KOPT-K1 (cell line): Measurements from ENCODE around the gene PTCH2.
A peak's percentile ranks its signal among the peaks of the same experiment; 100 is the strongest.
"Not testable (repeated sequence)": the region's sequence is repeated elsewhere in the genome, so short reads cannot be mapped to it uniquely, and the experiment has no call there.

Experiments used
- H3K27ac ChIP-seq: fragments of 200-600 bp; sonication (generic); 2 replicates; pipeline ENCODE4 v1.5.1; 2016; ENCODE audit warnings: antibody characterized with exemption, mild to moderate bottlenecking, low read depth, low read length; ENCODE audit not compliant: poor library complexity, severe bottlenecking
- H3K36me3 ChIP-seq: fragments of 200-600 bp; sonication (generic); 2 replicates; pipeline ENCODE4 v1.5.1; 2017; ENCODE audit warnings: antibody characterized with exemption, mild to moderate bottlenecking, low read length, moderate library complexity; ENCODE audit not compliant: insufficient read depth
- H3K9me3 ChIP-seq: fragments of 200-600 bp; sonication (generic); 2 replicates; pipeline ENCODE4 v1.5.1; 2017; ENCODE audit warnings: antibody characterized with exemption, low read length, mild to moderate bottlenecking; ENCODE audit not compliant: insufficient read depth, poor library complexity, severe bottlenecking

Gene PTCH2

DNA sequence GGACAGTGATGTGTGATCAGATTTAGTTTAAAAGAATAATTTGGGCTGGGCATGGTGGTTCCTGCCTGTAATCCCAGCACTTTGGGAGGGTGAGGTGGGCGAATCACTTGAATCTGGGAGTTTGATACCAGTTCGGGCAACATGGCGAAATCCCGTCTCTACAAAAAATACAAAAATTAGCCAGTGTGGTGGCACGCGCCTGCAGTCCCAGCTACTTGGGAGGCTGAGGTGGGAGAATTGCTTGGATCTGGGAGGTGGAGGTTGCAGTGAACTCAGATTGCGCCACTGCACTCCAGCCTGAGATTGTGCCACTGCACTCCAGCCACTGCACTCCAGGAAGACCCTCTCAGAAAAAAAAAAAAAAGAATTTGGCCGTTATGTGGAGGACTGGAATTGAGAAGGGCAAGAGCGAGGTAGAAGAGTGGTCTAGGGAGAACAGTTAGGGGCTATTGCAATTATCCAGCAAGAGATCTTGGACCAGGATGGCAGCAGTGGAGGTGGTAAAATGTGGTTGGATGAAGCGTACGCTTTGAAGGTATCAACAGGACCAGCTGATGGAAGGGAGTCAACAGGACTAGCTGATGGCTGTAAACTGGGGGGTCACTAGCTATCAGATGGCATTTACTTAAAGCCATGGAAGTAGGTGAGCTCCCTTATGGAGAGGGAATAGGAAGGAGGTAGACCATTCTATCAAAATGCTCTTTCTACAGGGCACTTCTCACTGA is 25.1 kb downstream of the PTCH2 start:
- Histone ChIP-seq H3K27ac (no peak overlapping the region), H3K36me3 (no peaks in the 10 kb centered on the region), H3K9me3 (no peaks in the 10 kb centered on the region)

DNA sequence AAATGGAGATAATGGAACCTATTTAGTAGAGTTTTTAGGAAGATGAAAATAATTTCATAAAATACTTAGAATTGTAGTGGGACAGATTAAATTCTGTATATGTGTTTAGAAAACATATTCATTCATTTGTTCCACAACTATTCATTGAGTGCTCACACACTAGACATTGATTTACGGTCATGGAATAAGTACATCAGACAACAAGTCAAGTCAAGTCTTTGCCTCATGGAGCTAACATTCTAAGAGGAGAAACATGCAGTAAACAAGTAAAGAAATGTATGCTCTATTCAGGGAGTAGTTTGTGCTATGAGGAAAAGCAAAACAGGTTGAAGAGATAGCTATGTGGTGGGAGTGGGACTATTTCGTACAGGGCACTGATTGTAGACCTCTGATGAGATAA is 25.7 kb downstream of the PTCH2 start:
- H3K9me3 ChIP-seq, result no peaks in the 10 kb centered on the region
- no peak overlapping the region for H3K27ac ChIP-seq
- no peaks in the 10 kb centered on the region for H3K36me3 ChIP-seq

- H3K36me3 ChIP-seq, H3K27ac ChIP-seq, H3K9me3 ChIP-seq: not testable (repeated sequence)
Observed at GRCh38 chr1:44815926-44816325, 27.1 kb downstream of the PTCH2 start.

GRCh38 chr1:44812822-44813543 is 30.1 kb downstream of the PTCH2 start:
- Histone ChIP-seq H3K36me3 (no peaks in the 10 kb centered on the region), H3K9me3 (no peaks in the 10 kb centered on the region), H3K27ac (peak overlapping the region; percentile 77)

DNA sequence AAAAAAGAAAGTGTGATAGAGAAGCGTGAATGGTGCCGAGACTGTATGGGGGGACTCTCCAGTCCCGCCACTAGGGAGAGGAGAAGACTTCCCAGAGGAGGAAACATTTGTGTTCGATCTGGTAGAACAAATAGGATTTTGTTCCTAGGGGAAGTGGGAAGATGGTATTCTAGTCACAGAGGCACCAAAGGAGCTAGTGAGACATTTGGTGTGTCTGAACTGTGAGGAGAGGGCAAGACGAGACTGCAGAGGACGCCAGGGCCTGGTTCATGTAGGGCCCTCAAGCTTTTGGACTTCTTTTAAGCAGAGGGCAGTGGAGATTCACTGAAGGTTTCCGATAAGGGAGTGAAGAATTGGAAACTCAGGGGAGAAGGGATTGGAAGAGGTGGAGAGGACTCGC is 31.8 kb downstream of the PTCH2 start:
- Histone ChIP-seq H3K27ac (peak overlapping the region; percentile 99), H3K9me3 (no peaks in the 10 kb centered on the region), H3K36me3 (0 out of 2 replicates have a peak, but pooled peaks cover 1% of the 10 kb centered on the region)

GRCh38 chr1:44810762-44811105 is 32.3 kb downstream of the PTCH2 start:
- not testable (repeated sequence) for H3K36me3 ChIP-seq, H3K9me3 ChIP-seq
- H3K27ac ChIP-seq, result peak overlapping the region; percentile 99

- Histone ChIP-seq H3K36me3 (peaks cover 11% of the 10 kb centered on the region; the same call in 1 of the 2 replicates), H3K9me3 (no peaks in the 10 kb centered on the region), H3K27ac (peak overlapping the region; percentile 99)
Observed at GRCh38 chr1:44810101-44810761, 32.8 kb downstream of the PTCH2 start.

- H3K9me3 ChIP-seq, result no peaks in the 10 kb centered on the region
- peaks cover 19% of the 10 kb centered on the region for H3K36me3 ChIP-seq
- H3K27ac ChIP-seq, result peak overlapping the region; percentile 99
Observed at GRCh38 chr1:44808938-44809917, 33.8 kb downstream of the PTCH2 start.

GRCh38 chr1:44808063-44808937 is 34.8 kb downstream of the PTCH2 start, which contains the start of gene BTBD19:
Gene BTBD19 (plus strand): TSS chr1:44808523. CDS start chr1:44808821, 298 bp downstream.
- Histone ChIP-seq H3K27ac (peak within 1 kb of the TSS; percentile 99), H3K36me3 (peaks cover 28% of the 10 kb centered on the region), H3K9me3 (no peaks in the 10 kb centered on the region)

DNA sequence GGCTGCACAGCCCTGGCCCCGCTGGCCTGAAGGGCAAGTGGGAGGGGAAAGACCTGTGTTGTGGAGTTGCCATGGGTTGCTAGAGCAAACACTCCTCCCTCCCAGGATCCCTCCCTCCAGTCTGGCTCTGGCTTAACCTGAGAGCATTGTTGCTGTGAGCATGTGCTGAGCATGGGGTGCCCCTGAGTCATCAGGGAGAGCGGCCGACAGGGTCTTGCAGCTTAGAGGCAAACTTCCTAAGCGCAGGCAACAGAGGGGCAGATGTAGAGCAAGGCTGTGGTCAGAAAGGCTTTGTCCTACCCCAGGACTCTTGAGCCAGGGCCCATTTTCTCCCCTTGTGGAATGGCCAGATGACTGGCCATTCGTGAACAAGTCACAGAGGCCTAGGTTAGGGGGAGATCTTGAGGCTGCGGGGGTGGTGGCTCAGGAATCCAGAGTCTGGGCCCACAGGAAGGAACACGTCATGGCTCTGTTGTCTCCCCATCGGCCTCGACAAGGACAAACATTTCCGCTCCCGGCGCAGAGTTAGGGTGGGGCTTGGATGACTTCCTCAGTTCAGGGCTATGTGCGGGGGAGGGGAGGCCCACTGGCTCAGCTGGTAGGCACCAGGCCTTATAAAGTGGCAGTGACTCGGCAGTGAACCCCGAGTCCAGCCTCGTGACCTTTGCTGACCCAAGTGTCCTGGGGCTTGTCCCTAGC is 35.5 kb downstream of the PTCH2 start:
- H3K36me3 ChIP-seq, result peaks cover 36% of the 10 kb centered on the region
- H3K9me3 ChIP-seq, result no peaks in the 10 kb centered on the region
- H3K27ac ChIP-seq, result peak overlapping the region; percentile 99

DNA sequence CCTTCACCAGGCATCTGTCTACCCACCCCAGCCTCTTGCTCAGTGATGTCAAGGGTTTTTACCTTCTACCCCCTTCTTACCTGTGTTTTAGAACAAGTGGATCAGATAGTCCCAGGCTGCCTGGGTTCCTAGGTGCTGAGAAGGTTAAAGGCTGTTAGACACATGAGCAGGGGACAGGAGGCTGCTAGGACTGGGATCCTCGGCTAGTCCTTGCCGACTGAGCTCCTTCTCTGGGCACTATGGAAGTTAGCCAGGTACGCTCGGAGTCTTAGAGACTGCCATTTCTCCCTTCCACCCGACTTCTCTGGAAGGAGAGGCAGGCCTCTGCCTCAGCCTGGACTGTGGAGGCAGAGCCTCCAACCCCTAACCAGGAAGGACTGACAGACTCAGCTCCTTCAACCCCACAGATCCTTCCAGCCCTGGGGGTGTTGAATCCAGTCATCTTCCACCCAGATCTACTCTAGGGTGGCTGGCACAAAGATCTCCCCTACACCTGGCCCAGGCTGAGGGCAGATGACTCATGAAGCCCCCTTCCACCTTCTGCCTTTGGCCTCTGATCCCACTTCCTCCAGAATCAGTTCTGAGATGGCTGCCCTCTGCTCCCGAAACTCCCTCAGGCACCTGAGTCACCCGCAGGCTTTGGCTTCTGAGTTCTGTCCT is 36.2 kb downstream of the PTCH2 start, which contains the start of gene DYNLT4:
Gene DYNLT4 (minus strand): TSS at position 648 of the 660 bp plus-strand sequence. CDS start 683 bp downstream, outside the sequence.
- H3K27ac ChIP-seq, result peak within 1 kb of the TSS; percentile 99
- no peaks in the 10 kb centered on the region for H3K9me3 ChIP-seq
- H3K36me3 ChIP-seq, result peaks cover 43% of the 10 kb centered on the region

DNA sequence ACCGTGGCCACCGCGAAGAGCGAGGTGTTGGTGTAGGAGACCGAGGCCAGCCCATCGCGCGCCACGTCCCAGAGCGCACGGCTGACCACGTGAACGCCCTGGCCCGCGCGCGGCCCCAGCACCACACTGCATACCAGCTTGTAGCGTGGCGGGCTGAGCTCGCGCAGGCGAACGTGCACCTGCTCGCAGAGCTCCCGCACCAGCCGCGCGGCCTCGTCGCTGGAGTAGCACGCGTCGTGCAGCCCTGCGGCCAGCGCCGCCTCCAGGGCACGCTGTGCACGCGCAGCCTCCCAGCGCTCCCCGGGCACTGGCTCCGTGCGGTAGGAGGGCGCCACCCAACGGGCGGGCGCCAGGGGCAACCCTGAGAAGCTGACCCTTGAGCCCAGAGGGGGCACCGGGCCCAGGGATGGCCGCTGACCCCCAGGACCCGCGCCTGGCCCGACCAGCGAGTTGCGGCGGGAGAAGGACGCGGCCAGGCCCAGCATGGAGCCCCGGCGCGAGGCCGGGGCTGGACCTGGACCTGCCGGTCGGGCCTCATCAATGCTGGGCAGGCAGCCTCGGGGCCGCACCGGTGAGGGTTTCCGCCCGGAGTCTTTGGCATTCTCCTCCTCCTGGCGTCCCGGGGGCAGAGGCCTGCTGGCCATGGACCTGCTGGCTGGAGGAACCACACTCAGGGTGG is 36.9 kb downstream of the PTCH2 start:
- H3K27ac ChIP-seq, result peak overlapping the region; percentile 99
- H3K9me3 ChIP-seq, result no peaks in the 10 kb centered on the region
- H3K36me3 ChIP-seq, result peaks cover 43% of the 10 kb centered on the region
